ENCODE results near the gene FER.

DNA sequence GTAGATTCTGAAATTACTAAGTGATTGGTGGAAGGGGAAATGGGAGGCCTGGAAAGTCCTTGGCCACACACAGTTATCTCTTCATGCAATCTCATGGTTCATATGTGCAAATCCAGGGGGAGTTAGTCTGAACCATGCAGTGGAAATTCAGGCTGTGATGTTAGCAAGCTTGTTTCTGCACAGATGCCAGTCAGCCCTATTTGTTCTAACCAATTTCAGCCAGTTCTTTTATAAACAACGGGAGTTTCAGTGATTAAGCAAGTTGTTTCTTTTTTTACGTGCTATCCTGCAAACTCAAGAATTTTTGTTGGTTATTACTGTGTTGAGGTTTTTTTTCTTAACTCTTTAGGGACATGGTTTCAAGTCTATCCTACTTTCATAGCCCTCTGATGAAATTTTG is 298.0 kb downstream of the FER start:
- TF ChIP-seq, protein P1, sequence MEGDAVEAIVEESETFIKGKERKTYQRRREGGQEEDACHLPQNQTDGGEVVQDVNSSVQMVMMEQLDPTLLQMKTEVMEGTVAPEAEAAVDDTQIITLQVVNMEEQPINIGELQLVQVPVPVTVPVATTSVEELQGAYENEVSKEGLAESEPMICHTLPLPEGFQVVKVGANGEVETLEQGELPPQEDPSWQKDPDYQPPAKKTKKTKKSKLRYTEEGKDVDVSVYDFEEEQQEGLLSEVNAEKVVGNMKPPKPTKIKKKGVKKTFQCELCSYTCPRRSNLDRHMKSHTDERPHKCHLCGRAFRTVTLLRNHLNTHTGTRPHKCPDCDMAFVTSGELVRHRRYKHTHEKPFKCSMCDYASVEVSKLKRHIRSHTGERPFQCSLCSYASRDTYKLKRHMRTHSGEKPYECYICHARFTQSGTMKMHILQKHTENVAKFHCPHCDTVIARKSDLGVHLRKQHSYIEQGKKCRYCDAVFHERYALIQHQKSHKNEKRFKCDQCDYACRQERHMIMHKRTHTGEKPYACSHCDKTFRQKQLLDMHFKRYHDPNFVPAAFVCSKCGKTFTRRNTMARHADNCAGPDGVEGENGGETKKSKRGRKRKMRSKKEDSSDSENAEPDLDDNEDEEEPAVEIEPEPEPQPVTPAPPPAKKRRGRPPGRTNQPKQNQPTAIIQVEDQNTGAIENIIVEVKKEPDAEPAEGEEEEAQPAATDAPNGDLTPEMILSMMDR (IDR thresholded peaks at IDR 0.05; ENCODE audit: insufficient read depth, low read length) = no peak
- no peak for TF ChIP-seq REST (IDR thresholded peaks at IDR 0.05; ENCODE audit: insufficient replicate concordance, low read depth)
- no peak for TF ChIP-seq POLR2AphosphoS5 (IDR thresholded peaks at IDR 0.05; ENCODE audit: low read depth)

Measured in HL-60 (cell line).